GM08714 (cell line): ENCODE data around the gene DYNLT2.
"Not testable (repeated sequence)": the region's sequence is repeated elsewhere in the genome, so short reads cannot be mapped to it uniquely, and the experiment has no call there.

Source experiments
- H3K4me3 ChIP-seq: fragments of 200-500 bp; sonication (Bioruptor generic); 2 replicates; pipeline ENCODE4 v1.5.1; 2014; ENCODE audit warnings: mild to moderate bottlenecking, low read length, inconsistent platforms
- ZNF274 ChIP-seq: IDR thresholded peaks from 2 replicates; pipeline ENCODE4 v1.6.1; 2012; ENCODE audit warnings: mild to moderate bottlenecking, low read depth, low read length

DYNLT2 gene

DNA sequence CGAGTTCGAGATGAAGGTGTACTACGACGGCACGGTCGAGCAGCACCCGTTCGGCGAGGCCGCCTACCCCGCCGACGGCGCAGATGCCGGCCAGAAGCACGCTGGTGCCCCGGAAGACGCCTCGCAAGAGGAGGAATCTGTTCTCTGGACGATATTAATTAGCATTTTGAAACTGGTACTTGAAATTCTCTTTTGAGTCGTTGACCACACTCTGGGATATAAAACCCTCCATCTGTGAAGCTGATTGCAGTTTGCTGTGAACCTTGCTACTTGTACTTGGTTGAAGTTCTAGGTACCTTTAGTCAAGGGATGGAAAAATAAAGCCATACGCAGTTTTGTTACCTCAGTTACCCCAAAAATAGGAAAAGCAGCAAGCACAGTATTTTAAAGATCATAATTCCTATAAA lies 48.5 kb downstream of the DYNLT2 start:
- H3K4me3 ChIP-seq, result peak overlapping the region; percentile 95
- no peak for TF ChIP-seq ZNF274

DNA sequence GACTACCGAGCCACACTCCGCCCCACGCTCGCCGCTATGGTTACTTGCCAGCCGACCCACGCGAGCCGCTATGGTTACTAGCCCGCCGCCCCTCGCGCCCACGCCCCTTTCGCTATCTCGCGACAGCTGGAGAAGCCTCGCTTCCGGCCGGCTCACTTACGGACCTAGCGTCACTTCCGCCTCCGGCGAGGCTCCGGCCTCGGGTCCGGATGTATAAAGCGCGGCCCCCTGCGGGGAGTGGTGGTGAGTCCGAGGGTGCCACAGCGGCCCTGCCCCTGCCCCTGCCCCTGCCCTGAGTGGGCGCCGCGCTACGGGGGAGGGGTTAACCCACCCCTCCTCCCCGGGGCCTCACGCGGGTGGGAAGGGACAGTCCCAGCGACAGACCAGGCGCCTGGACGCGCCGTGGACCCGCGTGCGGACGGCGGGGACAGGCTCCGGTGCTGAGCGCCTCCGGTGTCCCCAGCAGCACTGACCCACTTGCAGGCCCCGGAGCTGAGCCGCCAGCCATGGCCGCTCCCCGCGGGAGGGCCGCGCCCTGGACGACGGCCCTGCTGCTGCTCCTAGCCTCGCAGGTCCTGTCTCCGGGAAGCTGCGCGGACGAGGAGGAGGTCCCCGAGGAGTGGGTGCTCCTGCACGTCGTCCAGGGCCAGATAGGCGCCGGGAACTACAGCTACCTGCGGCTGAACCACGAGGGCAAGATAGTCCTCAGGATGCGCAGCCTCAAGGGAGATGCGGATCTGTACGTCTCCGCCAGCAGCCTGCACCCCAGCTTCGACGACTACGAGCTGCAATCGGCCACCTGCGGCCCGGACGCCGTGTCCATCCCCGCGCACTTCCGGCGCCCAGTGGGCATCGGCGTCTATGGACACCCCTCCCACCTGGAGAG lies 49.2 kb downstream of the DYNLT2 start, which contains the start of the genes C6orf120 and WDR27:
C6orf120 (plus strand) TSS at position 173 of the 886 bp plus-strand sequence; CDS start at position 507, 334 bp downstream.
WDR27 (minus strand) TSS at position 76 of the 886 bp plus-strand sequence. CDS start 13,024 bp downstream, outside the sequence.
- TF ChIP-seq ZNF274, result no peak
- peak within 1 kb of the TSS; percentile 95 for H3K4me3 ChIP-seq

DNA sequence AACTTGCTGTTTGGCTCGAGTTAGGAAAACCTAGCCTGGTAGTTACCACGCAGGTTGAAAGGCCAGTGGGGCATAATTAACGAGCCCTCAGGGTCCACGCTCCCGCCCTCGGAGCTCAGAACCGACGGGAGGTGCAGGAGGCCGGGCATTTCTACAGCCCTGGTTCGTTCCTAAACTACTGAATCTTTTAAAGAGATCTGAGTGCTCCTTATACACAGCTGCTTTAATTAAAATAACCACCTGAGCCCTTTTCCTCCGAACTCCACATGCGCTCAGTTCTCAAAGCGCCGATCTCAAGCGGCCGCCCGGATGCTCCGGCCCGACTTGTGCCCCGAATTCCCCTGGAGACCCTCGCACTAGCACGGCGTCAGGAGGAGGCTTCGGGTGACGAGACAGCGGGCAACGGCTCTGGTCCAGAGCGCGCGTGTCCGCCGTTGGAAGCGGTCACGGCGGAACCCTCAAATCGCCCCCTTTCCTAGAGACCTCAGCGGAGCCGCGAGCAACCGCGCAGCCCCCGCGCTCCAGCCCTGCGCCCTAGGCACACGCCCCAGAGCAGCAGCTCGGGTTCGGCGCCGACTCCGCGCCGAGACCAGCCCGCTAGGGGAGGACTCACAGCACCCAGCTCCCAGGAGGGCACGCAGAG lies 49.9 kb downstream of the DYNLT2 start:
- H3K4me3 ChIP-seq, result peak overlapping the region; percentile 95
- no peak for TF ChIP-seq ZNF274

DNA sequence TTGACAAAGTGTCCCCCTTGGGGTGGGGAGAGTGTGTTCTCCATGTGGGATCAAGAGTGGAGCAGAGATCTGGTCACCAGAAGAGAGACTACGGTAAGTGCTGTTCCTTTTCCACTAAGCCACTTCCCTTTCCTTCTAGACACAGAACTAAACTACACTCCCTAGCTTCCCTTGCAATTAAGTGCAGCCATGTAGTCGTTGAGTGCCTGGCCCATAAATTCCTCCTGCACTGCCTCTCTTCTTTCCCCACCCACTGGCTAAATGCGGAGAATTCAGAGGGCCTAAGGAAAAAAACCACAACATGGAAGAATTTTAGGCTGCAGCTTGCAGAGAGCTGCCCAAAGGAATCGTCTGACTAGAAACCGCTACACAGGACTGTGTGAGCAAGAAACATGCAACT lies 51.1 kb downstream of the DYNLT2 start:
- no peak overlapping the region for H3K4me3 ChIP-seq
- TF ChIP-seq ZNF274, result no peak

DNA sequence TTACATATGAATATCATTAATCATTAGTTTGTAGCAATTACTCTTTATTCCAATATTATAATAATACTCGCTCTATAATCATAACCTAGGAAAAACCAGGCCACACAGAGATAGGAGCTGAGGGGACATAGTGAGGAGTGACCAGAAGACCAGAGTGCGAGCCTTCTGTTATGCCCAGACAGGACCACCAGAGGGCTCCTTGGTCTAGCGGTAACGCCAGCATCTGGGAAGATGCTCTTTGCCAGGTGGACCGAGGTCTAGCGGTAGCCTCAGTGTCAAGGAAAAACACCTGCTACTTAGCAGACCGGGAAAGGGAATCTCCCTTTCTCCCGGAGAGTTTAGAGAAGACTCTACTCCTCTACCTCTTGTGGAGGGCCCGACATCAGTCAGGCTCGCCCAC lies 54.3 kb downstream of the DYNLT2 start:
- not testable (repeated sequence) for H3K4me3 ChIP-seq

DNA sequence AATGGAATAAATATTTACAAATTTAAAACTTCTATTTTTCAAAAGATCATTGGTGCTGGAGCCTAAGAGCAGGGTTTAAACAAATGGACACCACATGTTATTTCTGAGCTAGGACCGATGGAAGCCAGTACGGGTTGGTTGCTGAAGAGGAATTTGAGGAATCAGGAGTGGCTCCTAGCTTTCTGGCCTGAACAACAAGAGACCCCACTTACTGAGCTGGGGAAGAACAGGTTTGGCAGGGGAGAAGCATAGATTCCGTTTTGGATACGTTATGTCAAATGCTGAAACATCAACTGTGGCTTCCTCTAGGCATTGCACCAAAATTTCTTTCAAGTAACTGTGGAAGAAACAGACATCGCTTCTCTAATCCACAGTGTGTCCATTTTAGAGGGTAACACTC lies 56.2 kb downstream of the DYNLT2 start:
- H3K4me3 ChIP-seq, result no peak overlapping the region
- no peak for TF ChIP-seq ZNF274

DNA sequence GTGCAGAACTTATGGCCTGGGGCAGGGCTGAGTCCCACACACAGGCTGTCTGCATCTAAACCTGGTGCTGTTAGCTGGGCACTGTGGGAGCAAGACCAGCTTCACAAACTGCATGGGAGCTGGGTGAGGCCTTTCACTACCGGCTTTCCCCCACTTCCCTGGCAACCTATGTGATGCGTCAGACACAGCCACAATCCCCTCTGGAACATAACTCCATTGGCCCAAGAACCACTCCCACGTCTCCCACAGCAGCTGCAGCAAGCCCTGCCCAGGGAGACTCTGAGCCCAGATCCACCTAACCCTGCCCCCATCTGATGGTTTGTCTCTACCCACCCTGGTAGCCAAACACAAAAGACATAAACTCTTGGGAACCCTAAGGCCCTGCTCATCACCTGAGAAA lies 58.9 kb downstream of the DYNLT2 start:
- no peak overlapping the region for H3K4me3 ChIP-seq
- no peak for TF ChIP-seq ZNF274

DNA sequence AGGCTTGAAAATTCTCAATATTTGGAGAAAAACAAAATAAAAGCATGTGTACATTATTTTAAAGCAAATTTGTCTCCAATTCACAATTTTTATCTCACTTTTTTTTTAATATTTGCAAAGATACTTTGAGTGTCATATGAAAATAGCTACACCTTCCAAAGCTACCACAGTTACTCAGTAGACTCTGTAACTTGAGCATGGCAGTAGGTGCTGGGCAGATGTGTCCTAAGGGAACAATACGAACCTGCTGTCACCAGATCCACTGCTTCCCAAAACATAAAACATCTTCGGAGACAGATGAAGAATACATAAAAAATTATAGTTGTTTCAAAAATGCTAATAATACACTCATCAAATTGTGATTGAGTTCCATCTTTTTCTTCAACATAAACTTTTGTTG lies 60.1 kb downstream of the DYNLT2 start:
- no peak for TF ChIP-seq ZNF274
- no peak overlapping the region for H3K4me3 ChIP-seq
